Osteocyte (in vitro differentiated cells): ENCODE data around the gene FABP6. TPM values are rescaled to one million over a fixed set of nuclear protein-coding genes. Genes with fewer than 3 reads are reported as not detected.

Experiments
- DNase-seq: peaks from one replicate; pipeline ENCODE4 v3.0.0; 2021; ENCODE audit warnings: mixed read lengths; ENCODE audit not compliant: unreplicated experiment; ENCODE audit errors: extremely low spot score
- H3K27ac Mint-ChIP-seq: one replicate; pipeline ENCODE4 v1.8.0; 2021; ENCODE audit warnings: mild to moderate bottlenecking, mixed read lengths; ENCODE audit not compliant: unreplicated experiment
- H3K27me3 Mint-ChIP-seq: one replicate; pipeline ENCODE4 v1.8.0; 2021; ENCODE audit warnings: mixed read lengths; ENCODE audit not compliant: unreplicated experiment
- H3K36me3 Mint-ChIP-seq: one replicate; pipeline ENCODE4 v1.8.0; 2021; ENCODE audit warnings: mixed read lengths; ENCODE audit not compliant: unreplicated experiment
- H3K4me1 Mint-ChIP-seq: one replicate; pipeline ENCODE4 v1.8.0; 2021; ENCODE audit warnings: mixed read lengths; ENCODE audit not compliant: unreplicated experiment
- H3K4me3 Mint-ChIP-seq: one replicate; pipeline ENCODE4 v1.8.0; 2021; ENCODE audit warnings: mild to moderate bottlenecking, moderate library complexity, mixed read lengths; ENCODE audit not compliant: unreplicated experiment
- H3K9me3 Mint-ChIP-seq: one replicate; pipeline ENCODE4 v1.8.0; 2021; ENCODE audit warnings: mixed read lengths; ENCODE audit not compliant: unreplicated experiment
- total RNA-seq: library from RNA; stranded (reverse); gene quantifications from 2 replicates; pipeline ENCODE4 v1.2.1, GENCODE V29; 2021
- TF ChIP-seq, protein P1 (sequence below): fragments of 200-600 bp; sonication (generic); IDR thresholded peaks from 2 replicates; pipeline ENCODE4 v1.5.0; 2021; ENCODE audit warnings: antibody characterized with exemption, mild to moderate bottlenecking, moderate library complexity

FABP6 gene
- total RNA-seq, 1 donor from 2014 or later: not detected

DNA sequence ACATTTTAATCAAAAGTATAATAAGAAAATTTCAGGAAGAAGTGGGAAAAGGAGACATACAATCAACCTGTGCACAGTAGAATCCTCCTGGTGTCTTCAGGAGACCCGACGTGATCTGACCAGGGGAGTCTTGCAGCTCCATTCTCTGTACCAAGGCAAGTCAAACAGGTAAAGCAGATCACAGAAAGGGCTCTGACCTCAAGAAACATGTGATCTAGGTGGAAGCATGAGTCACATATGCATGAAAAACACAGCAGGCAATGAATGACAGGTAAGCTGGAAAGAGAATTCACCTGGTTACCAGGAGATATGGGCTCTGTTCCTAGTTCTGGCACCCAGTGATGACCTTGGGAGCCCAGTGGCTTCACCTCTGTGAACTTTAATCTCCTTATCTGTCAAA is 19.4 kb upstream of the FABP6 start:
- H3K4me1 Mint-ChIP-seq: no peaks in the 10 kb centered on the region
- H3K9me3 Mint-ChIP-seq: no peaks in the 10 kb centered on the region
- peaks cover 4% of the 10 kb centered on the region for H3K27me3 Mint-ChIP-seq
- TF ChIP-seq, protein P1, sequence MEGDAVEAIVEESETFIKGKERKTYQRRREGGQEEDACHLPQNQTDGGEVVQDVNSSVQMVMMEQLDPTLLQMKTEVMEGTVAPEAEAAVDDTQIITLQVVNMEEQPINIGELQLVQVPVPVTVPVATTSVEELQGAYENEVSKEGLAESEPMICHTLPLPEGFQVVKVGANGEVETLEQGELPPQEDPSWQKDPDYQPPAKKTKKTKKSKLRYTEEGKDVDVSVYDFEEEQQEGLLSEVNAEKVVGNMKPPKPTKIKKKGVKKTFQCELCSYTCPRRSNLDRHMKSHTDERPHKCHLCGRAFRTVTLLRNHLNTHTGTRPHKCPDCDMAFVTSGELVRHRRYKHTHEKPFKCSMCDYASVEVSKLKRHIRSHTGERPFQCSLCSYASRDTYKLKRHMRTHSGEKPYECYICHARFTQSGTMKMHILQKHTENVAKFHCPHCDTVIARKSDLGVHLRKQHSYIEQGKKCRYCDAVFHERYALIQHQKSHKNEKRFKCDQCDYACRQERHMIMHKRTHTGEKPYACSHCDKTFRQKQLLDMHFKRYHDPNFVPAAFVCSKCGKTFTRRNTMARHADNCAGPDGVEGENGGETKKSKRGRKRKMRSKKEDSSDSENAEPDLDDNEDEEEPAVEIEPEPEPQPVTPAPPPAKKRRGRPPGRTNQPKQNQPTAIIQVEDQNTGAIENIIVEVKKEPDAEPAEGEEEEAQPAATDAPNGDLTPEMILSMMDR: no peak
- H3K36me3 Mint-ChIP-seq: no peaks in the 10 kb centered on the region
- no peak overlapping the region for H3K27ac Mint-ChIP-seq
- no peak for DNase-seq
- H3K4me3 Mint-ChIP-seq: no peak overlapping the region

DNA sequence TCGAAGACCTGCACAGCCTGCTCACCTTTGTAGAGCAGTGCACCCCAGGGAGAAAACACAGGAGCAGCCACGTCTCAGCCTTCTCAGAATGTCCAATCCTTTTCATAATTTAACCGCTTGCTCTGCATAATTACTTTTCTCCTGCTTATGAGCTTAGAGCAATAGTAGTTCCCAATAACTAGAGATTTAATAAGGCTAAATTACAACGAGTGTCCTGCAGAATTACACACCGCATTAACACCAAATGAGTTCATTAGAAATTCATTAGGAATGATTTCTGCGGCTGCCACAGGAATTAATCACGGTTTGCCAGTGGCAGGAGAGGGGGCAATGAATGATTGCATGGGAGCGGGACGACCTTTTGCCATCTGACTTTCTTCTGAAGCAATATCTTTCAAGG is 18.7 kb upstream of the FABP6 start:
- Mint-ChIP-seq H3K27ac (no peak overlapping the region), H3K27me3 (peaks cover 6% of the 10 kb centered on the region), H3K4me3 (no peak overlapping the region), H3K9me3 (no peaks in the 10 kb centered on the region), H3K4me1 (no peaks in the 10 kb centered on the region), H3K36me3 (no peaks in the 10 kb centered on the region)
- no peak for DNase-seq
- TF ChIP-seq, protein P1: no peak

DNA sequence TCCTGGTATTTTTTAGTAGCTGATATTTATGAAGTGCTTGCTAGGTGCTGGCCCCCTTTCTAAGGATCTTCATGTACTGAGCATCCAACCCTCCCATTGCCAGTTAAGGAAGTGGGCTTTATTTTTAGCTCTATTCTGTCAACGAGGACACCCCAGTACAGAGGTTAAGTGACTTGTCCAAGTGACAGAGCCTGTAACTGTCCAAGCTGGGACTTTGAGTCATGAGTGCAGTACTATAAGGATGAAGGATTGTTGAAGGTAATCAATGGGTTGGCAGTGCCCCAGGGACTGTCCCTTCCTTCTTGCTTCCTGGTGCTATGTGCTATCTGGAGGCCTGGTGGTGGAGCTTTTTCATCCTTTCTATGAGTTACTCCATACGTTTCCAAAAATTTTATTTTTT is 18.0 kb upstream of the FABP6 start:
- no peak overlapping the region for H3K4me3 Mint-ChIP-seq
- no peaks in the 10 kb centered on the region for H3K36me3 Mint-ChIP-seq
- TF ChIP-seq, protein P1: no peak
- no peak for DNase-seq
- no peak overlapping the region for H3K27ac Mint-ChIP-seq
- H3K27me3 Mint-ChIP-seq: peaks cover 10% of the 10 kb centered on the region
- H3K9me3 Mint-ChIP-seq: no peaks in the 10 kb centered on the region
- H3K4me1 Mint-ChIP-seq: no peaks in the 10 kb centered on the region

DNA sequence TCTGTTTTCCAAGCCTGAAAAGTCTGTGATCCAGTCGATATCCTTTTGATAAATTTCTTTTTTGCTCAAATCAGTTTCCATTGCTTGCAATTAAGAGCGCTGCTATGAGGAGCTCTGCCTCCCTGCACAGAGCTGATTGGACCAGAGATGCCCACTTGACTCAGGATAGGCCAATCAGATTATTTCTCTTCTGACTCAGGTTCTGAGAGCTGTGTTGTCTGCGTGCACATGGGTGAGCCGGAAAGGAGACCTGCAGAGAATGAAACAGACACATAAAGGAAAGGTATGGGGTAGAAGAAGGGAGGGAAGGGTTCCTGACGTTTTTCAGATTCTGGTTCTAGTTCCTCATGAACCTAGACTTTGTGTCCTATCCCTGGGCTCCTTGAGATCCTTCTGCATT is 15.8 kb upstream of the FABP6 start:
- H3K4me3 Mint-ChIP-seq: no peak overlapping the region
- H3K4me1 Mint-ChIP-seq: no peaks in the 10 kb centered on the region
- TF ChIP-seq, protein P1: no peak
- peaks cover 17% of the 10 kb centered on the region for H3K27me3 Mint-ChIP-seq
- no peaks in the 10 kb centered on the region for H3K9me3 Mint-ChIP-seq
- DNase-seq: no peak
- H3K27ac Mint-ChIP-seq: no peak overlapping the region
- no peaks in the 10 kb centered on the region for H3K36me3 Mint-ChIP-seq

DNA sequence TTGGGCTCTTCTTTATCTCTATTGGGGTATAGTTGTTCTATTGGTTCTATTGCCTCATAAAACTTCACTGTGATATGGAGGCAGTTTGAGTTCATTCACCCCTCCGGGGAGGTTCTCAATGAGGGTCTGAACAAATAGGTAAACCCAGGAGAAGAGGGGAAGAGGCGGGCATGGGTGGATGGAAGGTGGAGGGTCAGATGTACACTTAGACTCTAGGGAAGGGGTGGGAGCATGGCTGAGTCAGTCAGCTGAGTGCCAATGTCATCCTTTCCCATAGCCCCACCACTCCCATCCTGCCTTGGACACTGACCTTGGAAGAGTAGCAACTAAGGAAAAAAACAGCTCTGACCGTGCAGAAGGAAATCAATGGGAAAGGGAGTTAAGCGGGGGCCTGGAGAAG is 9.9 kb upstream of the FABP6 start:
- no peak overlapping the region for H3K27ac Mint-ChIP-seq
- H3K9me3 Mint-ChIP-seq: no peaks in the 10 kb centered on the region
- no peaks in the 10 kb centered on the region for H3K4me1 Mint-ChIP-seq
- TF ChIP-seq, protein P1: no peak
- DNase-seq: no peak
- H3K36me3 Mint-ChIP-seq: no peaks in the 10 kb centered on the region
- no peak overlapping the region for H3K4me3 Mint-ChIP-seq
- H3K27me3 Mint-ChIP-seq: peaks cover 13% of the 10 kb centered on the region
